ENCODE results near the gene TEP1.

The TEP1 gene

DNA sequence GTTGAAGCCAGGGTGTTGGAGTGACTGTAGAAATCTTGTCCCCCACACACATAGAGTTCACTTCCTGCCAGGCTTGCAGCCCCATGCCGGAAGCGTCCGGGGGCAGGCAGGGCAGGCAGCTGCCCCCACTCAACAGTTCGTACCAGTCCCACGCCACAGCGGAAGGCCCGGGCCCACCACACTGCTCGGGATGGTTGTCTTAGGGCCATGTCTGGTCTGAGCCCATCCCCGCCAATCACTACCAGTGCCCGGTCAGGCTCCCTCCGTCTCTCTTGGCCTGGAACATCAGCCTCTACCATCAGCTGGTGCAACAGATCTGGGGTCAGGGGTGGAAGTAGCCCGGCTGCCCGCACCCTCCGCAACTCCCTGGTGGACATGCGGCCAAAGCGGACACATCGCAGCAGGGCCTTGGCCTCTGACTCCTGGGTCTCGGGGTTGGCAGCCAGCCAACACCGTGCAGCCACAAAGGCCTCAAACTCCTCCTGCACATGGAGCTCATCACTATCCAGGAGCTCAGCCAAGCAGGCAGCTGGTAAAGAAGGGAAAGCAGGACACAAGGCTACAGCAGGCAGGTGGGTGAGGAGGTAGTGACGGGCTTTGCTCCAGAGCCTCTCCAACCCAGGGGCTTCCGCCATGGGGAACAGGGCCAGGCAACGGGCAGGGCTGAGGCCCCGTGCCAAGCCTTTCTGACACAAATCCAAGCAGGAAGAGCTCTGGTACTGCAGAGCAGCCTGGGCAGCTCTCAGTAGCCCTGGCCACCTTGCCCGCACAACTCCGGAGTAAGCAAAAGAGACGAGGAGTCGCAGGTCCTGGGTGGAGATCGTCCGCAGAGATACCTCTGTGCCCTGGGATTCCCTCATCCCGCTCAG lies 16.7 kb upstream of the TEP1 start:
- DNase-seq (ENCODE audit: low spot score), result no peak

DNA sequence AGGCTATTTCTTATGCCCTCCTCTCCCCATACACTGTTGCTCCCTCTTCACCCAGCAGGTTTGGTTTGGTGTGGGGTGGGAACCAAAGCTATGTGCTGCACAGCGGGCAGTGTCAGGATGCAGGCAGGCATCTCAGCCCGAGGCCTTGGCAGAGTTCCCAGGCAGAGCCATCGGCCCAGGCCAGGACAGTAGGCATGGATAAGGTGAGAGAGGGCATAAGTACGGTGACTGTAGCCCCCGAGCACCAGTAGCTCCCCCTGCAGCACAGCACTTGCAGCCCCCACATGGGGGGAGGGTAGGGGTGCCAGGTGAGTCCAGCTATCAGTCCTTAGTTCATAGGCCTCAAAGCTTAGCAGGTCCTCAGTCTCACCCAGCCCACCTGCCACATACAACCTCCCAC lies 15.5 kb upstream of the TEP1 start:
- no peak for DNase-seq (ENCODE audit: low spot score)

DNA sequence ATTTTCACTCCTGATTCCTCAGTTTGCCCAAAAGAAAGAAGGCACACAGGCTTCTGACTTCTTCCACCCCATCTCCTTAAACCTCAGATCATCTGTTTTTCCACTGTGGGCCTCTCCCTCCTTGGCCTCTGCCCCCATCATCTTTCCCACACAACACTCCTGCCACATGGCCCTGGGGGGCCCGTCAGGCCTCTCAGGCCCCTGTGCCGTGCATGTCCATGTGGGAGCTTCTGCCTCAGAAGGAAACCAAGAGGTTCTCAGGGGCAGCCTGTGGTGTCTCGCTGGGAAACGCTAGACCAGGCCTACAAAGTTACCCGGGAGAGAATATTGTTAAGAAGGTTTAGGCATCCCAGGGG lies 14.7 kb upstream of the TEP1 start:
- DNase-seq (ENCODE audit: low spot score), result no peak

DNA sequence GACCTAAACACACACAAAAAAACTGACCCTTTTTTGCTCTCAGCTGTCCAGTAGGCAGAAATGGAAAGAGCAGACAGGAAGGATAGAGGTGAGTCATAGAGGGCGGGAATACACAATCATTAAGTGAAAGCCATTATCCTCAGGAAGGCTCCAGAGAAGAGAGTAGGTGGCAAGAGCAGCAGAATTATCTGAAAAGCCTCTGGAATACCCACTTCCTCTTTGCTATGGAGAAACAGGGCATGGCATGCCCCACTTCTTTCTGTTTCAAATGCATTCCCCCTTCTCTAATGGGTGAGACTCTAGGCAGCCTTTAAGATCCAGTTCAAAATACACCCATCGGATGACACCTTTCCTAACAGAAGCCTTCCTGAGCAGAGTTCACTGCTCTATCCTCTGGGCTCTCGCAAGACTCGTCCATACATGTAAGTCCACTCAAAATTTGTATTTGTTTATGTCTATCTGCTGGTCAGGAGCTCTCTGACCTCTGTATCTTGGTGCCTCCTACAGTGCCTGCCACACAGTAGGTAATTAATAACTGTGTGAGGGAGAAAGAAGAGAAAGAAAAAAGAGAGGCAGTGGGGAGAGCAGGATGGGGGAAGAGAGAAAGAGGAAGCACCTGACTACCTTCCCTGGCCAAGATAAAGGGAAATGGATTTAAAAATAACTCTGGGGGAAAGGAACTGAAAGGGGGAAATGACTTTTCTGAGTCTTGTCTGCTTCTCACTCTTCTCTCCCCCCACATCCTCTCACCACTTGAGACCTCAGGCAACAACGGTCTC lies 14.1 kb upstream of the TEP1 start:
- peak; percentile 70 for DNase-seq (ENCODE audit: low spot score)

DNA sequence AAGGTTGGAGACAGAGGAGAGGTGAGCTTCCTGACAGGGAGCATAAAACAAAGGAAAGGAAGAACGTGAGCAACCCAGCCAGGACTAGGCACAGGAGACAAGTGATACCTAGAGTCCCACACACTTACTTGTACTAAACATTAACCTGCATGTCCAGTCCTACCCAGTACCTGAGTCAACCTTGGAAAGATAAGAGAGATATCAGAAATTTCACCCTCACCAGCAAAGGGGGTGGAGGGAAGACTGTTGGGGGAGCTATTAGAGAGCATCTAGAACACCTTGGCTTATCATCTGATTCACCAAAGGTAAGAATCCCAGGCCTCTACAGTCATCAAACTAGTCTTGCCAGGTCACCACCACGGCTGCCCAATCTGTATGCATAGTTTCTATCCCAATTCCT lies 11.6 kb upstream of the TEP1 start:
- no peak for DNase-seq (ENCODE audit: low spot score)

DNA sequence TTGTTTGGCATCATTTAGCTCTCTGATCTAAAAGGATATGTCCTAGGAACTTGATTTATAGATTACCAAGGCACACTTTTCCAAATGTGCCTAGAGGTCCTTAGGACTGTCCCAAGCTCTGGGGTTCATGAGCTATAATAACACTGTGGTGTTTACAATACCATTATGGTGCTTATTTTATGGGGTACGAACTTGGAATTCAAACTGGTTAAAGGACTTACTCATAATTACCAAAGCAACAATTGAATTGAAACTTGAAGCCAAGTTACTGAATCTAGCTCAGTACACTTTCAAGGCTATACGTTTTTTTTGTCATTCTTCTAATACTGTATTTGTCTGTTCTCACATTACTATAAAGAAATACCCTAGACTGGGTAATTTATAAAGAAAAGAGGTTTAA lies 9.6 kb upstream of the TEP1 start:
- no peak for DNase-seq (ENCODE audit: low spot score)

DNA sequence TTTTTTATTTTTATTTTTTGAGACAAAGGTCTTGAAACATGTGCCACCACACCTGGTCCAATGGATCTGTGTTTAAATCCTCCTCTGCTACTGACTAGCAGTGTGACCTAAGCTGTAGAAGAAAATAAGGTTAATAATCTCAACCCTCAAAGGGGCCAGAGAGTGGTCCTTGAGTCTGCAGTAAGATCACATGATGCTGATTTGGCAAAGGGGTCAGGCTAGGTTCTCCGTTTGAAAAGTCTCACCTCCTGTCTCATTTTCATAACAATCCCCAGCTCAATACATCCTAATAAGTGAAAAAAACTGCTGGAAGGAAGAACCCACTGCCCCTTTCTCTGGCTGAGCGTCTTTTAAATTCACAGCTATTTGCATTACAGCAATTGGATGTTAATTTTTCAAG lies 8.0 kb upstream of the TEP1 start:
- no peak for DNase-seq (ENCODE audit: low spot score)

DNA sequence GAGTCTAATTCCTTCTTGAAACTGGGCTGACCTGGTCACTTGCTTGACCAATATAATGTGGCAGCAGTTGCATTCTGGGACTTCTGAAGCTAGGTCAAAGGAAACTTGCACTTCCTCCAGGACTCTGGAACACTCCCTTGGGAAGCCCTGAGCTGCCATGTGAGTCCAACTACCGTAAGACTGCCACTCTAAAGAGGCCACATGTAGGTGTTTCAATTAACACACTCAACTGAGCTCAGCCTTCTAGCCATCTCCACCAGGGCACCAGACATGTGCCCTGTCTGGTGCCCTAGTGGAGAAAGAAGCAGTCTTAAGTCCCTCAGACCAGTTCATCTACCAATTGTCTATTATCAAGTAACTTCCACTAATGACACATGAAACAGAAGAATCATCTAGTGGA lies 6.1 kb upstream of the TEP1 start:
- no peak for DNase-seq (ENCODE audit: low spot score)

DNA sequence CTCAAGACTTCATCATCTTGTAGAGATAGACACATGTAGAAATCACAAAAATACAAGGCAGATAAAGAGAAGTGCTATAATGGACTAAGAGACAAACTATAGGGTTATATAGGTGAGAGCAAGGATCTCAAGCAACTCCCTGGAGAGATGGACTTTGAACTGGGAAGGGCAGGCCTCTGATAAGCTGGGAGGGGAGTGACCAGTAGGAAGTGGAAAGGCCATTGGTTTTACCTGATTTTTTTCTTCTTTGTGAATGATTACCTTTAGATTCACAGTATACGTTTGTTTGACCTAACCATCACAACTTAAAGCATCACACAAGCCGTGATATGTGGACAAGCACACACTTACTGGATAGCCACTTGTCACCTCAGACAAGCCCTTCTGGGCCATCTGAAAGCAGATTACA lies 5.2 kb upstream of the TEP1 start:
- DNase-seq (ENCODE audit: low spot score), result no peak

DNA sequence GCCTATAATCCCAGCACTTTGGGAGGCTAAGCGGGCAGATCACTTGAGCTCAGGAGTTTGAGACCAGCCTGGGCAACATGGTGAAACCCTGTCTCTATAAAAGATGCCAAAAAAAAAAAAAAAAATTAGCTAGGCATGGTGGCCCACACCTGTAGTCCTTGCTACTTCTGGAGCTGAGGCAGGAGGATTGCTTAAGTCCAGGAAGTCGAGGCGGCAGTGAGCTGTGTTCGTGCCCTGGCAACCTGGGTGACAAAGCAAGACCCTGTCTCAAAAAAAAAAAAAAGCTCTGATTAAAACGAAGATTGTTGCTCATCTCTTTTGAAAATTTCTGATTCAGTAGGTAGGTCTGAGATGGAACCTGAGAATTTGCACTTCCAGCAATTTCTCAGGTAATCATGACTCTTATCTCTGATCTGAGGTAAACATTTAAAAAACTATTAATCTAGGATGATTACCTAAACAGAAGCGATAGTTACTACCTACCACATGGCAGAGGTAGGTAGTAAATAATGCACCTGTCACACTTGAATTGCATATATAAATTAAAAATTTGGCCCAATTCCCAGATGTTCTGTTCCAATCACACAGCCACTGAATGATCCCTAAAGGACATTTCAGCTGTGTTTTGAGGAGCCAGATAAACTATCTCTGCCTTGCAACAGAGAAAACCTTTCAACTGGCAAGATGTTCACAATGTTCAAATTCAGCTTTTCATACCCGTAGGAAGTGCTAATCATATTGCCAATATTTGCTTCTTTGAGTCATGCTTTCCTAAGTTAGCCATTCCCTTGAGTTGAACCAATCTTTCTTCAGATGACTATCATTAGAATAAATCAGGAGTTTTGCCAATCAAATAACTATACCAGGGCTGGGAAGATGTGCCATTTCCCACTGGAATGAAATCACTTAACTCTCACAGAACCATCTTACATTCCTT lies 4.2 kb upstream of the TEP1 start:
- DNase-seq (ENCODE audit: low spot score), result no peak

DNA sequence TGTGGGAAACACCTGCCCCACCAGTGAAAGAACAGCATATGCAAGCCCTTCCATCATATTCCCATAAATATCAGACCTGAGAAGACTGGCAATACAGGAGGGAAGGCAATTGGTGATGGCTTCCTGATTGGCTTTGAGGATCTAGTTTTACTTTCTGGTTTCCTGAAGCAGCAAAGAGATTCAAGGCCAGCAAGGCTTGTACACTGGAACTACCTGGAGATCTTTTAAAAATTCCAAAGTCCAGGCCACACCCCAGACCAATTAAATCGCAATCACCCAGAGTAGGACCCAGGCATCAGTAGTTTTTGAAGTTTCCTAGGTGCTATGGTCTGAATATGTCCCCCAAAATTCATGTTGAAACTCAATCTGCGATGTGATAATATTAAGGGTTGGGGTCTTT lies 2.9 kb upstream of the TEP1 start:
- DNase-seq (ENCODE audit: low spot score), result no peak

DNA sequence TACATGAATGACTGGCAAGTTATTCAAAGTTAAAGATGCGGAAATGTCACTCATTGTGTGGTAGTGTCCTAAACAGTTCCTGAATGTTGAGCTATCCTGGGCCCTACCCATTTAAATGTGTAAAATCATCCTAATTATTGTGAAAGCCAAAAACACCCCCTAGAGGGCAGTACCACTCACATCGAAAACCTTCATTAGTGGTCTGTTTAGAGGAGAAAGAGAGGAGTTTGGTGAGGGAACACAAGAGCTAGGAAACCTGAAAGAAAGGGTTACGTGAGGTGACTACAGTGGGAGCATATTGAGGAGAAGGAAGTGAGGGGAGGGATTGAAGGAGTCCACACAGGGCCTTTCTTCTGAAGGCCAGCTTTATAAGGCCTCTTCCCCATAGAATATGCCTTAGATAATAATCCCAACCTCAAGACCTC lies 2.5 kb upstream of the TEP1 start:
- DNase-seq (ENCODE audit: low spot score), result peak; percentile 77

DNA sequence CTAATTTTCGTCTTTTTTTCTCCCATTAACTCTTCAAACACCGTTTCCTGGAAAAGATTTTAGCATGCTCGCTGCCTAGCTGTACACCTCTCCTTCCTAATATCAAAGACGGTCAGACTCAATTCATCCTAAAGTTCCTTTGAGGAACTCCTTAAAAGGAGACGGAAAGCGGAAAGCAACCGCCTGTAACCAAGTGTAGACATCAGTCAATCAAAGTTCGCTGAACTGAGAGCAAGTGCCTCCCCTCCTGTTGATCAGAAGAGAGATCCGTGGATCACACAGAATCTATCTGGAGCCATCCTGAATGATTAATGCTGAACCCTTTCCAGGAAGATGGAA lies 412 bp upstream of the TEP1 start:
- peak; percentile 52 for DNase-seq (ENCODE audit: low spot score)

DNA sequence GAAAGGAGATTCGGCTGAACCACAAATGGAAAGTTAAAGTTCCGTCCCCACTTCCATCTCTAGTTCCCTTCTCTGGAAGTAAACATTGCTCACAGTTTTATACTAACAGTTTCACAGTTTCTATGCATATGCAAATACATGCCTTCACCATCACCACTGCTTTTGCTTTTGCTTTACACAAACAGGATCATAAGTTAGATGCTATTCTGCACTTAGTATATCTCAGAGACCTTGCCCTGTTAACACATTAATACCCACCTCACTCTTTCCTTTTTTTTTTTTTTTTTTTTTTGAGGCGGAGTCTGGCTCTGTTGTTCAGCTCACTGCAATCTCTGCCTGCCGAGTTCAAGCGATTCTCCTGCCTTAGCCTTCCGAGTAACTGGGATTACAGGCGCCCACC lies 890 bp downstream of the TEP1 start:
- no peak for DNase-seq (ENCODE audit: low spot score)

DNA sequence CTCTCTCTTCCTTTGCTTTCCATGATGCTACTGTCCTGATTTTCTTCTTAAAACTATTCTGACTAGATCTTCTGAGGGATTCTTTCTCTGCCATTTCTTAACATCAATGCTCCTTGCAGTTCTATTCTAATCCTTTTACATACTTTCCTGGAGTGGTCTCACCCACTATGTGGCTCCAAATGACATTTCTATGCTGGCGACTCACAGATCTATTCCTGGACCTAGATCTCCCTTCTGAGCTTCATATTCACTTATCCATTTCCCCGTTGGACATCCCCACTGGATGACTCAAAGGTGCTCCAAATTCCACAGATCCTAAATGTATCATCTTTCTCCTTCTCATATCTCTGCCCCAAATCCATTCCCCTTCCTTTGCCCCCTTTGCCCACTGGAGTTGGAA lies 4.1 kb downstream of the TEP1 start:
- no peak for DNase-seq (ENCODE audit: low spot score)

DNA sequence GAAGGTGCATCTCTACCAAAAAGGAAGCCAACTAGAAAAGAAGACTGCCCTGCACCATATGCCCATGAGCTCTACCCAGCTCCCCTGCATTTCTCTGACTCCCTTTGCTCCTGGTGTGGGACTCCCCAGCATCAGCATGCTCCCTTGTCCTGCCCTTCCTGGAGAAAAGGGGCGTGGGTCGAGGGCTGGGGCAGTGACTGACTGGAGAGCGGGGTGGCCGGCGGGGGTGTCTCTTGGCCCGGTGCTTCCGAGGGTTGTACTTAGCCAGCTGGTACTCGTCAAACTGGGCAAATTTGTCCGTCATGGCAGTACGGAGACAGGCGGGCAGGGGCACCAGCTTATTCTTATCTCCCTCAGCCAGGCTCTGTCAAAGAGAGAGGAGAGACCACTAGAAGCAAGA lies 9.8 kb downstream of the TEP1 start:
- DNase-seq (ENCODE audit: low spot score), result no peak

DNA sequence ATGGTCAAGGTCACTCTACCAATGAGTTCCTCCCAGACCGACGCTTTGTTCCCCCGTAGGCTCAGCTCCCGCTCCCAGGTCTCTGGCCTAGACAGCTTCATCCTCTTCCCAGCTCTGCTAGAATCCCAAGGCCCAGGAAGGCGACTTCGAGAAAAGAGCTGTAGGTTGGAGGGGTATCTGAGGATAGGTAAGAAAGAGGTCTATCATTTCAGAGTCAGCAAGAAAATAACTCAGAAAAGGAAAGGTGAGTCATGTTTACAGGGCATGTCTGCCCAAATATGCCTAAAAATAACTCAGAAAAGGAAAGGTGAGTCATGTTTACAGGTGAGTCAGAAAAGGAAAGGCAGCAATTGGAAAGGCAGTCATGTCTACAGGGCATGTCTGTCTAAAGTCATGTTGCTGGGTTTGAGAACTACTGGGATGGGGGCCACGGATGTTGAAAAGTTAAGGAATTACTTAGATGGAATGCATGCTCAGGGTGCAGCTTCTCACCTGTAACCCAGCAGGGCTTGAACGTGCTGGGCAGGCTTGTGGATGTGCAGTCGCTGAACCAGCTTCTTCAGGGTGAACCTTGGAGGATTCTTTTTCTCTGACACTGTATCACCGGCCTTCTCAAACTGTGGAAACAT lies 12.2 kb downstream of the TEP1 start:
- no peak for DNase-seq (ENCODE audit: low spot score)

DNA sequence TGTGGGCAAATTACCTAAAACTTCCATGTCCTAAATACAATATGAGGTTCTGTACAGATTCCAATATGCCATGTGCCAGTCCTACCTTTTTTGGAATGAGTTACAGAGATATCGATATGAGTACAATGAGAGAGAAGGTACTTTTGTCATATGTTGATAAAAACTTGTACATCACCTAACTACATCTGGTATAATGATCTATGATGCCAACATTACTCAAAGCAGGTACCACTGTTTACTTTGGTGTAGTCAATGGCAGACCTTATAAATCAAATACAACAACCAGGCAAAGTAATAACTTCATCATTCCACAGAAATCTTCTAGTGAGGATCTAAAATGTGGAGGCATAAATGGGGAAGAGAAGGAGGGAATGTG lies 12.7 kb downstream of the TEP1 start:
- no peak for DNase-seq (ENCODE audit: low spot score)

DNA sequence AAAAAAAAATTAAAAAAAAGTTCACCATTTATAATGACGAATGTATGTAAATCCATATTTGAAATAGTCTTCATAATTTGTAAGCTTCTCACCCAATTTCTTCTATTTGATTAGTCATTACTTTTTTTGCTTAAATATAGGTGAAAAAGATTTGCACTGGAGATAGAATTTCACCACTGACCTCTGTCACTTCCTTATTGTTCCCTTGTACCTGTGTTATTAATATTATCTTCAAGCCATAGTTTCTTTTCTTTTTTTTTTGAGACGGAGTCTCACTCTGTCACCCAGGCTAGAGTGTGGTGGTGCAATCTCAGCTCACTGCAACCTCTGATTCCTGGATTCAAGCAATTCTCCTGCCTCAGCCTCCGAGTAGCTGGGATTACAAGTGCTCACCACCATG lies 15.8 kb downstream of the TEP1 start:
- DNase-seq (ENCODE audit: low spot score), result no peak

DNA sequence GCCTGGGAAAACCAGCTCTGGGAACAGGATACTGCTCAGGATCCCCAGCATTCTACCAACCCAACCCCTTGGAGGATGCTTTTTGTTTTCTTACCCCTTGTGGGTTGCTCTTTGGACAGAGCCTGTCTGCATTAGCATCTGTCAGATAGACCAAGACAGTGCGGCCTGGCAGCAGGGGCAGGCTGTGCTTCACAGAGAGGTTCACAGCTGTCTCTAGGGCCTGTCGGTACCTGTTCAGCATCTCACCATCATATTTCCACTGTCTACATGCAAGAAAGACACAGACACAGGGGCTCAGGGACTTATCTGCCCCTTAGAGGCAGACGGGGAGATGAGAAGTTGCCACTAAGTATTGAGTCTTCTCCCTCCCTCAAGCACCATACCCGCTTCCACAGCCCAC lies 21.8 kb downstream of the TEP1 start:
- DNase-seq (ENCODE audit: low spot score), result no peak

DNA sequence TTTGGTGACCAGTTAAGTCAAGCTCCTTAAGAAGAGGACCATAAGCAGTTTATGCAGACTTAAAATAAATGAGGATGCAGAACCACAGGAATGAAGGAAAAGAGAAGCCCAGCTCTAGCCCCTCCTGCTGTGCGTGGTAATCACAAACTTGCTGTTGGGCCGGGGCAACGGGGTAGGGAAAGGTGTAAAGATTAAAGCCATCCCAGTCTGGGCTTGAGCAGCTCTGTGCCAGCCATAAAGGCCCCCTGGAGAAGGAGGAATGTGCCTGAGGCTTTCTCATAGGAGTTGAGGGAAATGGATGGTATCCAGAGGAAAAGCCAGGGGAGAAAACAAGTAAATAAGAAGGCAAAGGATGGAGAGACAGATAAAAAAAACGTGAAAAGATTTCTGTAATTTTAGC lies 25.1 kb downstream of the TEP1 start:
- DNase-seq (ENCODE audit: low spot score), result no peak

DNA sequence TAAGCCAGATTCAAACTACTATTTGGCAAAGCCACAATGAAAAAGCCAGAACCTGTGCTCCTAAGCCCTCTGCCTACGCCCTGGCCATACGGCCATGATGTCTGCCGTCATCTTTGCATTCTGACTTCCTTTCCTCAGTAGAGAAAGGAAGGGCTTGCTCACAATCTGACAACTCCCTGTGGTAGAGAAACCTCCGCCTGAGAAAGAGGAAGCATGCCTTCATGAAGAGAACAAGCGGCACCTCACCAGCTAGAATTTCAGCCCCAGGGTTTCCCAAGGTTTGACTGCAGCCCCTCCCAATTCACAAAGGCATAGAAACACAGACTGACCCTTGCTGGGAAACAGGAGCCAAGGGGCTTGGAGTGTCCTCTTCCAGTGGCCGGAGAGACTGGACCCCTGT lies 25.7 kb downstream of the TEP1 start:
- DNase-seq (ENCODE audit: low spot score), result no peak

Measured in pons (tissue), 1 donor.